ENCODE data around the gene NEMP1.

DNA sequence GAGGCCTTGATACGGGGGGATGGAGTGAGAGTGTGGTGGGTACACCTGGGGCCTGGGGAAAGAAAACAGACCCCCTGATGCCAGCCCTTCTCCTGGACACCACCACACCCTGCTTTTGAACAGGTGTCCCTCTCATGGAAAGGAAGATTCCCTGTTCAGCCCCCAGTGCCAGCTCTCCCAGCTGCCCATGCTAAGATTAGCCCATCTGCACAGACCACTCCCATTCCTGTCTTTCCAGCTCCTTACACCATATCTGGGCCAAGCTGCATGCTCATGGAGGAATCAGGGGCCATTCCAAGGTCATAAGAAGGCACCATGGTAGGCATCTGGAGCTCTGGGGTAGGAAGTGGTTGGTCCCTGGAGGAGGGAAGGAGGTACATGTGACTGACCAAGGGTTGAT is 20.0 kb upstream of the NEMP1 start:
- TF ChIP-seq POLR2AphosphoS5 (IDR thresholded peaks at IDR 0.05; ENCODE audit: low read depth, low read length), result no peak
- TF ChIP-seq TAF1 (IDR thresholded peaks at IDR 0.05; ENCODE audit: borderline replicate concordance, low read depth, low read length), result no peak

Measured in GM12892 (cell line).